Measurements from ENCODE around the gene FNBP1. TPM values are rescaled to one million over a fixed set of nuclear protein-coding genes. Genes with fewer than 3 reads are reported as not detected.

FNBP1 gene
- total RNA-seq, 1 donor from 2014 or later = 80.4 TPM

GRCh38 chr9:129868023-129868871 is 174.7 kb downstream of the FNBP1 start:
- Mint-ChIP-seq H3K4me1 (ENCODE audit: low read depth, unreplicated experiment) (peaks cover 6% of the 10 kb centered on the region), H3K36me3 (ENCODE audit: unreplicated experiment) (no peaks in the 10 kb centered on the region), H3K4me3 (ENCODE audit: unreplicated experiment) (no peak overlapping the region), H3K27me3 (ENCODE audit: unreplicated experiment) (peaks cover 6% of the 10 kb centered on the region), H3K27ac (ENCODE audit: unreplicated experiment) (no peak overlapping the region), H3K9me3 (ENCODE audit: unreplicated experiment) (peaks cover 12% of the 10 kb centered on the region)
- DNase-seq = no peak
- no peak for TF ChIP-seq CTCF (IDR thresholded peaks at IDR 0.05; ENCODE audit: partially characterized antibody, unreplicated experiment)

DNA sequence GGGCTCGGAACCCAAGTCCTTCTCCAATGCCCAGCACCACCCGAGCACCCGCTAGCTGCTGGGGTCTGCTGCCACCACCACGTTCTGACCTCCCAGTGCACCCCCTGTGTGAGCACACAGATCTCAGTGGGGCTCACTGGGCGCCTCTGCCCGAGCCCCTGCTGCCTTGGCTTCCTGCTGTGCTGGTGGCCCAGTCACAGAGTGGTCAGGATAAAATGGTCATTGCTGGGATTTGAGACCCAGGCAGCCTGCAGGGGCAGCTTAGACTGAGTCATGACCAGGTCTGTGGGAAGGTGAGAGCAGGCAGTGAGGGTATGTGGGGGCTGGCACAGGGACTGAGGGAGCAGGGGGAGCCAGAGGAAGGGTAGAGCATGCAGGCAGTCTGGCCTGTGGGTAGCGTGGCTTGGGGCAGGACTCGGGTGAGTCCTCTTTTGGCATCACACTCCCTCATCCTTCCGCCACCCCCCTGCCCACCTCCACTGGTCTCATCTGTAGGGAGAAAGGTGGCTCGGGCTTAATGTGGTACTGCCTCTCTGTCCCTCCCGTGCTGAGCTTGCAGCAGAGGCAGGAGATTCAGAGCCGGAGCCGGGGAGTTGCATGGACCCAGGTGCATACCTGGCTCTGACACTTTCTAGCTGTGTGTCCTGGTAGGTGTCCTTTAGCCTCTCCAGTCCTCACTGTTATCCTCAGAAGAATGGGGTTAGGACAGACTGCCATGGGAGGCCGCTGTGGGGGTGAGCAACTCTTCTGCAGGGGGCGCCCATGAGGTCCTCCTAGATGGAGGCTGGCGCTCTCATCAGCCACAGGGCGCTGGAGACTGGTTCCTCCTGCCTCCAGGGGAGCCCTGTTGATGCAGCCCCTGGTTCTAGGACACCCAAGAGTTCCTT is 175.6 kb downstream of the FNBP1 start:
- peaks cover 11% of the 10 kb centered on the region for H3K9me3 Mint-ChIP-seq (ENCODE audit: unreplicated experiment)
- H3K27me3 Mint-ChIP-seq (ENCODE audit: unreplicated experiment) = peaks cover 3% of the 10 kb centered on the region
- TF ChIP-seq CTCF (IDR thresholded peaks at IDR 0.05; ENCODE audit: partially characterized antibody, unreplicated experiment) = no peak
- H3K4me1 Mint-ChIP-seq (ENCODE audit: low read depth, unreplicated experiment) = peaks cover 6% of the 10 kb centered on the region
- H3K27ac Mint-ChIP-seq (ENCODE audit: unreplicated experiment) = peak overlapping the region; percentile 28
- no peak overlapping the region for H3K4me3 Mint-ChIP-seq (ENCODE audit: unreplicated experiment)
- no peak for DNase-seq
- no peaks in the 10 kb centered on the region for H3K36me3 Mint-ChIP-seq (ENCODE audit: unreplicated experiment)

DNA sequence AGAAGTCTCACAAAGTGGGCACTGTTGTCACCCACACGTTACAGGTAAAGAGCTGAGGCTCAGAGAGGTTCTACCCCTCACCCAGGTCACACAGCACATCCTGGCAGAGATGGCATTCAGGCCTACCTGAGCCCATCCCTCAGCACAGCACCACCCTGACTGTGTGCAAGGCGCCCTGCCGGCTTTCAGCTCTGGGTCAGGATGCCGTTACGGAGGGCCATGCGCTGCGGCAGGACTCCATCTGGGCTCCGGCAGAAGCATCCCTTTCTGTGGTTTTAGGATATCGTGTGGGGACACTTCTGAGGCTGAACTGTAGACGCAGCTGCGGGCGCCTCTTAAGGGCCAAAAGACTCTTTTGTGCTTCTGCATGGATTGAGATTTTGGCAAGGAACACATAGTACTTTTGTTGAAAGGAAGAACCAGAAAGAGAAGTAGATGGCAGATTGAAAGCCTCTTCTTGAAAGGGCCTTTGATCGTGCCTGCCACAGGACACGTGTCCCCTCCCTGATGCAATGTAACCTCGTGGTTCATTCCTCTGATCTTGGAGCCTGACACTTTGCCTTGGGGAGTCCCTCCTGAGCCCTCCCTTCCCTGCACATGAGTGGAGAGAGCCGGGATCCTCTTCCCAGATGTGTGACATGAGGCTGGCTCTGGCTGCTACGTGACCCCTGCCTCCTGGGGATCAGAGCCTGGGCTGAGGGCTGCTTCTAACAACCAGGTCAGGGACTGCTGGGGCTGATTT is 176.4 kb downstream of the FNBP1 start:
- Mint-ChIP-seq H3K9me3 (ENCODE audit: unreplicated experiment) (peaks cover 9% of the 10 kb centered on the region), H3K4me3 (ENCODE audit: unreplicated experiment) (no peak overlapping the region), H3K4me1 (ENCODE audit: low read depth, unreplicated experiment) (peaks cover 8% of the 10 kb centered on the region), H3K36me3 (ENCODE audit: unreplicated experiment) (peaks cover 5% of the 10 kb centered on the region), H3K27me3 (ENCODE audit: unreplicated experiment) (peaks cover 2% of the 10 kb centered on the region), H3K27ac (ENCODE audit: unreplicated experiment) (peak overlapping the region; percentile 9)
- TF ChIP-seq CTCF (IDR thresholded peaks at IDR 0.05; ENCODE audit: partially characterized antibody, unreplicated experiment) = no peak
- peak; percentile 42 for DNase-seq

- peaks cover 6% of the 10 kb centered on the region for H3K9me3 Mint-ChIP-seq (ENCODE audit: unreplicated experiment)
- H3K4me3 Mint-ChIP-seq (ENCODE audit: unreplicated experiment) = no peak overlapping the region
- TF ChIP-seq CTCF (IDR thresholded peaks at IDR 0.05; ENCODE audit: partially characterized antibody, unreplicated experiment) = no peak
- H3K36me3 Mint-ChIP-seq (ENCODE audit: unreplicated experiment) = peaks cover 5% of the 10 kb centered on the region
- peaks cover 8% of the 10 kb centered on the region for H3K4me1 Mint-ChIP-seq (ENCODE audit: low read depth, unreplicated experiment)
- DNase-seq = no peak
- H3K27ac Mint-ChIP-seq (ENCODE audit: unreplicated experiment) = peak overlapping the region; percentile 8
- H3K27me3 Mint-ChIP-seq (ENCODE audit: unreplicated experiment) = peaks cover 2% of the 10 kb centered on the region
Observed at GRCh38 chr9:129865668-129866320, 177.2 kb downstream of the FNBP1 start.

Data from glutamatergic neuron (in vitro differentiated cells).